Testis (tissue), 2 donors: ENCODE data around the gene GNB1L.

ENCODE experiments used
- CTCF ChIP-seq, 3 experiments: fragments of 450-650 bp in 2 of 3; fragments of 200-600 bp in 1 of 3; sonication (generic) in 1 of 3; IDR thresholded peaks; one replicate each; pipeline ENCODE4 v1.5.1; 2016 to 2019; ENCODE audit warnings: antibody characterized with exemption in 3 of 3, mild to moderate bottlenecking in 2 of 3, moderate library complexity in 1 of 3
- POLR2A ChIP-seq: fragments of 450-650 bp; IDR thresholded peaks from one replicate; pipeline ENCODE4 v1.6.1; 2017; ENCODE audit warnings: antibody characterized with exemption, mild to moderate bottlenecking, moderate library complexity

DNA sequence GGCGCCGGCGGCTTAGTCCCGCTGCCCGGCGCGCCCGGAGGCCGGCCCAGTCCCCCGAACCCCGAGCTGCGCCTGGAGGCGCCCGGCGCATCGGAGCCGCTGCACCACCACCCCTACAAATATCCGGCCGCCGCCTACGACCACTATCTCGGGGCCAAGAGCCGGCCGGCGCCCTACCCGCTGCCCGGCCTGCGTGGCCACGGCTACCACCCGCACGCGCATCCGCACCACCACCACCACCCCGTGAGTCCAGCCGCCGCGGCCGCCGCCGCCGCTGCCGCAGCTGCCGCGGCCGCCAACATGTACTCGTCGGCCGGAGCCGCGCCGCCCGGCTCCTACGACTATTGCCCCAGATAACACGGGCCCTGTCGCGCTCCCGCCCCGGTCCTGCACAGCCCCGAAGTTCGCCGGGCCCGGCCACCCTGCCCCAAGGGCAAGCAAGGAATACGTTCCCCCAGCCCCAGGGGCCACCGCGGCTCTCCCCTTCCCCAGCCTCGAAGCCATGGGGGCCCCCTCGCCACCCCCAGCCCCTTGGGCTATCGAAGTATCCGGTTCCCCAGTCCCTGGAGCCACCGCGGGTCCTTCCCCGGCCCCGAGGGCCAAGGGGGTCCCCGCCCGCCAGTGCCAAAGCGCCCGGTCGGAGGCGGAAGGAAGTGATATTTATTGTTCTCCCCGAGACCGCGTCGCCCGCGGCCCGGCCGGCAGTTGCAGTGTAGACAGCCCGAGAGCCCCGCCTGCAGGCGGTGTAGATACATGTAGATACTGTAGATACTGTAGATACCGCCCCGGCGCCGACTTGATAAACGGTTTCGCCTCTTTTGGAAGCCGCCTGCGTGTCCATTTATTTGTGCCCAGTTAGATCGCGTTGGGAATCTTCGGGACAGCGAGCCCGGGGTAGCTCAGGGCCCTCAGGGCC, 87.9 kb downstream of the GNB1L start:
- no peak for TF ChIP-seq POLR2A
- no peak for TF ChIP-seq CTCF (IDR thresholded peaks at IDR 0.05)
